Right lung (tissue), 5 donors: Measurements from ENCODE around the gene CRIP1. TPM values are rescaled to one million over a fixed set of nuclear protein-coding genes. Genes with fewer than 3 reads are reported as not detected.
A peak's percentile ranks its signal among the peaks of the same experiment; 100 is the strongest.

Experiments used
- DNase-seq, 2 donors: peaks; one replicate each; pipeline ENCODE4 v3.0.0-alpha.2; 2013
- polyA plus RNA-seq, 5 donors: library from polyadenylated mRNA; unstranded; fragments of 120-200 nt; gene quantifications; one replicate each; pipeline versions ENCODE4 v1.2.1 to v1.2.3, GENCODE V29; 2013; ENCODE audit warnings: inconsistent platforms in 1 of 5, low replicate concordance in 1 of 5; ENCODE audit not compliant: insufficient read length in 5 of 5, insufficient read depth in 1 of 5

Gene CRIP1
- polyA plus RNA-seq, 5 donors = 68.3 to 158 (median 83.2) TPM

DNA sequence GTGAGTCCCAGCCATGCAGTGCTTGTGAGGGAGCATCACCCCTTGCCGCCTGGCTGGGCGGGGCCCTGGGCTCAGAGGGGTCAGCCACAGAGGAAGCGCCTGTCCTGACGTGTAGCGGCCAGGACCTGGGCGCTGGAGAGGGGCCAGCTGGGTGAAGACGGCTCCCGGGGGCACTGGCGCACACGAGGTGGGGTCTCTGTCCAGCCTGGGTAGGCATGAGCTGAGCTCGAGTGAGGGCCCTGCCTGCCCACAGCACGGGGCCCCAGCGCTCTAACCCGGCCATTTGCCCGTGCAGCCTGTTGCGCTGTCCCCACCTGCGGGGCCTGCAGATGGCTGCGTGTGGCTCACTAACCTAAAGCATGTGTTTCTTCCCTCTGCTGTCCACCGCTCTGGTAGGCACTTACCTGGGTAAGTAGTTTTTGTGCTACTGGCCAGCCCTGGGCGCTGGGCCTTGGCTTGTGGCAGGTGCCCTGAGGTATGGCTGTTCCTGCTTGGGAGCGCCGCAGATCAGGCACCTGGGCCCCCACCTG is 18.7 kb upstream of the CRIP1 start:
- DNase-seq = no peak

DNA sequence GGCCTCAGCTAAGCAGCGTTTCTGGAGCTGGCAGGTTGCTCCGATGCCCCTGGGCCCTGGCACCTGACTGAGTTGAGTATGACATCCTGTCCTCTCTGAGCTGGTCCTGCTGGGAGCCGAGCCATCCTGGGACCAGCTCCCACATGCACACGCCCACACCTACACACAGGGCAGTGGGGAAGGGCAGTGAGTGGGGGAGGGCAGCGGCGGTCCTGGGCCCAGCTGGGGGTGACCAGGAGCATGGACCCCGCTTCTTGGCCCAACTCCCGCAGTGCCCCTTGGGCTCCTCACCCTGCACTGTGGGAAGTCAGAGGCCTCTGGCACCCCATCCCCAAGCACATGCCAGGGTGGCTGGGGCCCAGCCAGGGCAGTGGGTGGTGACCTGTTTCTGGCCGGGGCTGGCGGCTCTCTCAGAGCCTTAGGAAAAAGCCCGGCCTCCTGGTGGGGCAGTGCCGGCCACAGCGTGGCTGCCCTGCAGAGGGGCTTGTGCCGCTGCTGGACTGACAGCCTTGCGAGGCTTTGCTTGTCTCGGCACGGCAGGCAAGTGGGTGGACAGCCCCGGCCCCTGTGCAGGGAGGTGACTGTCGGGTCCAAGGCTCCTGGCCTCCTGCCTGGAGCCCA is 18.0 kb upstream of the CRIP1 start:
- DNase-seq = no peak

DNA sequence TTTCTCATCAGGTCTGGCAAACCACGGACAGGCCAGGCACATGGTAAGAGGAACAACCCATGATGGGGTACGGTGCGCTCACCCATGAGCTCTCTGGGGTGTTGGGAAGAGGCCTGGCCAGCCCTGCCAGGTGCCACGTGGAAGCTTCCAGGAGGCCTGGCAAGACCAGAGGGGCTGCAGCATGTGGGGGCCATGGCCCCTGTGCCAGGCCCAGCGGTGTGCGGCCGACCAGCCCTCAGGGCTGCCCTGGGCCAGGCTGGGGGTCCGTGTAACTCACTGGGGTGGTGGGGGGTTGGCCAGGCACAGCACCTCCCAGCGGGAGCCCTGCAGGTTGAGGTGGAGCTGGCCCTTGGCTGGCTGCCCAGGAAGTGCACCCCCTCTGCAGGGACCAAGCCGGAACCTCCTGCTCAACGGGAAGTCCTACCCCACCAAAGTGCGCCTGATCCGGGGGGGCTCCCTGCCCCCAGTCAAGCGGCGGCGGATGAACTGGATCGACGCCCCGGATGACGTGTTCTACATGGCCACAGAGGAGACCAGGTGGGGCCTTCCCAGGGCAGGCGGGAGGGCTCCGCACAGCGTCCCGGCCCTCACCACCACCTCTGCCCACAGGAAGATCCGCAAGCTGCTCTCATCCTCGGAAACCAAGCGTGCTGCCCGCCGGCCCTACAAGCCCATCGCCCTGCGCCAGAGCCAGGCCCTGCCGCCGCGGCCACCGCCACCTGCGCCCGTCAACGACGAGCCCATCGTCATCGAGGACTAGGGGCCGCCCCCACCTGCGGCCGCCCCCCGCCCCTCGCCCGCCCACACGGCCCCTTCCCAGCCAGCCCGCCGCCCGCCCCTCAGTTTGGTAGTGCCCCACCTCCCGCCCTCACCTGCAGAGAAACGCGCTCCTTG is 17.0 kb upstream of the CRIP1 start:
- DNase-seq = peak in 1 of 2 donors; percentile 70

DNA sequence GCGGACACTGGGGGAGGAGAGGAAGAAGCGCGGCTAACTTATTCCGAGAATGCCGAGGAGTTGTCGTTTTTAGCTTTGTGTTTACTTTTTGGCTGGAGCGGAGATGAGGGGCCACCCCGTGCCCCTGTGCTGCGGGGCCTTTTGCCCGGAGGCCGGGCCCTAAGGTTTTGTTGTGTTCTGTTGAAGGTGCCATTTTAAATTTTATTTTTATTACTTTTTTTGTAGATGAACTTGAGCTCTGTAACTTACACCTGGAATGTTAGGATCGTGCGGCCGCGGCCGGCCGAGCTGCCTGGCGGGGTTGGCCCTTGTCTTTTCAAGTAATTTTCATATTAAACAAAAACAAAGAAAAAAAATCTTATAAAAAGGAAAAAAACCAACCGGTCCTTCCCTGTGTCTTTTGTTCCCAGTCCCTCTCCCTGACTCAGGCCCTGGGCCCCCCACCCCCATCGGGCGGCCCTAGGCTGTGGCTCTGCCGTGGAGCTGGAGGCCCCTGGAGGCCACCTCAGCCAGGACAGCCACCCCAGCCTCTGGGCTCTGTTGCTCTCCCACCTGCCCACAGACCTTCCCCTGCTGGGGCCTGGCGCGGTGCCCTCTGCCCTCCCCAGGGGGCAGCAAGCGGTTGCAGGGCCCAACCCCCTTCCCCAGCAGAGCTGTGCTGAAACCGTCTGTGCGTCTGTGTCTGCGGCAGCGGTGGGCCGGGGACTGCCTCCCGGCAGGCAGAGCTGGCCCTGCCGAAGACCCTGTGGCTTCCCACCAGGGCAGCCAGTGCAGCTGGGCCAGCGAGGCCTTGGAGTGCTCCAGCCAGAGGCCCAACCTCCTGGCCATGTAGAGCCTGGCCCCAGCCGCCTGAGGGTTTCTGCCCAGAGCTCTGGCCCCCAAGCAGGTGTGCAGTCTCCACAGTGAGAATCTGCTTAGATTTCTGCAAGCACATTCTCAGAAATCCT is 16.1 kb upstream of the CRIP1 start:
- no peak for DNase-seq

DNA sequence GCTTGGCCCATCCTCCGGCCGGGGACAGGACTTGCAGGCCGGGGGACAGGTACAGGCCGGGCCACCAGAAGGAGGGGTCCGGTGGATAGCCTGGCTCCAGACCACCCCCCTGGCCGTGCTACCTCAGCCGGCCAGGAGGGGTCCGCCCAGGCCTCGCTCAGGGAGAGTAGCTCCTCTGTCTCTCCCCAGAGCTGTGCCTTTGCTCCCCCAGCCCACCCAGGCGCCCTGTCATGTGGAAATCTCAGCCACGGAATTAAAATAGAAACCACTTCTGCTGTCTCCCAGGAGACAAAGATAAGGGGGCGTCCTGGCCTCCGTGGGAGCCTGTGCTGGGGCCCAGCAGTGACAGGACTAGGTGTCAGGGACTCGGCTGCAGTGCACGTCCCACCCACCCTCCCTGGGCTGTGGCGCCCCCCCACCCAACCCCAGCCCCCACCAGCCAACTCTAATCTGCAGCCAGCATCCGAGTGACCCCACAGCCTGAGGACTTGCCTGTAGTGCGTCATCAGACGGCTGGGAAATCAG is 15.3 kb upstream of the CRIP1 start:
- DNase-seq = peak; percentile 76

DNA sequence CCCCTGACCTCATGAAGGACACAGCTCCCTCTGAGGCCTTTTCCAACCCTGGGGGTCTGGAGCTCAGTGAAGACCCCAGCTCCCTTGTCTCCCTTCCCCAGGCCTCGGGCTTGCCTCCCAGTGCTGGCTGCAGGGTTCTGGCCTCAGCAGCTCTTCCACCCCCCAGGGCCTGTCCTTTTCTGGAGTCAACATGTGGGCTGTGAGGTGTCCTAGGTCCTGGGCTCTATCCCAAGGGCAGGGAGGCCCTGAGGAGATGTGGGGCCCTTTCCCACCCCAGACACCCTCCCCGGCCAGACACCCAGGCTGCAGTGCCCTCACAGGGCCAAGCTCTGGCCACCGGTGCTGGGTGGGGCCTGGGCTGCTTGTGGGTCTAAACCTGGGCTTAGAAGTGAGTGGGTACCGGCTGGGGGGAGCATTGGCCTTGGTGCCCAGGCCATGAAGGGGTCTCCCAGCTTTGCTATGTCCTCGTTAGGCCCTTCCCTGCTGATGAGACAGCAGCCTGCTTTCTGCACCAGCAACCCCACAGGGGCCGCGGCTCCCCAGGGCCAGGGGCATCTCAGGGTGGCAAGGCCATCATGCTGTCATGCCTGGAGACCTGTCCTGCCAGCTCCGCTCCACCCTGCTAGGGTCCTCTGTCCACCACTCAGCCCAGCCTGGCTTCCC is 14.7 kb upstream of the CRIP1 start:
- DNase-seq = no peak

DNA sequence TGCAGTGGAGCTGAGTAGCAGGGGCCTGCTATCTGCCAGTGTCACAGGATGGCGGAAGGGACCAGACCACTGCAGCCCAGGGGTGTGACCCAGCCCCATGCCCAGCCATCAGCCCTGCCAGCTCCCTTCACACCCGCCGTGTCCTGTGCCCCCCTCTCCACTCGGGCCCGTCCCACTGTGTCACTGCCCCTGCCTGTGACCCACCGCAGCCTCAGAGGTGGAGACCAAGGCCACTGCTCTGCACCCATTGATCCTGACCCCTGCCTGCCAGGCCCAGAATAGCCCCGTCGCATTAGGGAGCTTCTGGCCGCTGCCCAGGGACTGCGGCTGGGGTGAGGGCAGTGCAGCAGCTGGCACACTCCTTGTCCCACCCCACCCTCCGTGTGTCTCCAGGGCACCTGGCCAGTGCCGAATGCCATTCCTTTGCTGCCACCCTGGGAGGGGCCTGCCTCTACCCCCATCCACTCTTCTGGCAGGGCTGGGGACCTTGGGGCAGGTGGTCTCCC is 14.1 kb upstream of the CRIP1 start:
- DNase-seq = no peak

DNA sequence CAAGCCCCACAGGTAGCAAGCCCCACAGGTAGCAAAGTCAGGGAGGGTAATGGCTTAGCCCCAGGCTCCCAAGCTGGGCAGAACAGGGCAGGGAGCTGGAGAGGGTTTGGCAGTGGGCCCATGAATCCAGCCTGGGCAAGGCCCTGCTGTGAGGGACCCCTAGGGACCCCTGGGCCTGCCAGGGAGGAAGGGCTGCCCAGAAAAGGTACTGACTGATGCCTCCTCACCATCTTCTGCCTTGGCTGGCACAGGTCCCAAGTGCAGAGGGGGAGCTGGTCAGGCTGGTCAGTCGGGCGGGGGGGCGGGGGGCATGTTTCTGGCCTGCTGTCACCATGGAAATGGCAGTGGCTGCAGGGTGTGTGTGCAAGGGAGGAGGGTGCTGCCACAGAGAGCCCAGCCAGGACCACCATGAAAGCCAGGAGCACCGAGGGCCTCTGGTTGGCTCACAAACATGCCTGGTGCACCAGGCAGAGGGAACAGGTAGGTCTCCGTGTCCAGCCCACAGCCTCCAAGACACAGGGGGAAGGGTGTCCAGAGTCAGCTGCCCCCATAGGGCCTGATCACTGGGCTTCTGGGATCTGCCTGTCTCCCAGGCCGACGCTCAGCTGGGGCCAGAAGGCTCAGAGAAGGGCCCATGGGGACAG is 13.5 kb upstream of the CRIP1 start:
- DNase-seq = no peak

DNA sequence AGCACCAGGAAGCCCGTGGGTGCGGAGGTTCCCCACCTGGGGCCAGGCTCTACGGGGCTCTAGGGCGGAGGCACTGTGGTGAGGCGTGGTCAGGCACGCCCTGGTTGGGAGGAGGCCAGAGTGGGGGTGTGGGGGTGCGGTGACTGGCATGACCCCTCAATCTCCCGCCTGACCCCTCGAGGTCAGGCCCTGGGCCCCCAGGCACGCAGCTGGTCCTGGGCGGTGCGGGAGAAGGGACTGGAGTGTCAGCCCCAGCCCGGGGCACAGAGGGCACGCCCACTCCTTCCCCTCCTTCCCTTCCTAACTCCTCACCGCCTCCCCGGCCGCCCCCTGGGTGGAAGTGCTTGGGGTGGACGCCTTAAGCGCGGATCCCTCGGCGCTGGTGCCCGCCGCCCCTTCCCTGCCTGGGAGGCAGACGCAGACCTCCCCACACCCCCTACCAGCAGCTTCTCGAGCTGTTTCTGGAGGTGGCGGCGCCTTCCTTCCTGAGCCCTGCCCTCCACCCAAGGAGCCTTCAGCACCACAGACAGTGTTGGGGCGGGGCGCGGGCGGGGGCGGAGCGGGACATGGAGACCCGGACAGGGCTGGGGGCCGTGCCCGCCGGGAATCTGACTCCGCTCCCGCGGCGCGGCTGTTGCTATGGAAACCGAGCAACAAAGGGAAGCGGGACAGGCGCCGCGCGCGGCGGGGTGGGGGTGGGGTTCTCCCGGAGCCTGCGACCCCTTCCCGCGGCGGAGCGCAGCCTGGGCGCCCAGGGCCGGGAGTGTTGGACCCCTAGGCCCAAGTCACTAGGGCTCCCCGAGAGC is 12.8 kb upstream of the CRIP1 start:
- DNase-seq = peak; percentile 93 to 94

DNA sequence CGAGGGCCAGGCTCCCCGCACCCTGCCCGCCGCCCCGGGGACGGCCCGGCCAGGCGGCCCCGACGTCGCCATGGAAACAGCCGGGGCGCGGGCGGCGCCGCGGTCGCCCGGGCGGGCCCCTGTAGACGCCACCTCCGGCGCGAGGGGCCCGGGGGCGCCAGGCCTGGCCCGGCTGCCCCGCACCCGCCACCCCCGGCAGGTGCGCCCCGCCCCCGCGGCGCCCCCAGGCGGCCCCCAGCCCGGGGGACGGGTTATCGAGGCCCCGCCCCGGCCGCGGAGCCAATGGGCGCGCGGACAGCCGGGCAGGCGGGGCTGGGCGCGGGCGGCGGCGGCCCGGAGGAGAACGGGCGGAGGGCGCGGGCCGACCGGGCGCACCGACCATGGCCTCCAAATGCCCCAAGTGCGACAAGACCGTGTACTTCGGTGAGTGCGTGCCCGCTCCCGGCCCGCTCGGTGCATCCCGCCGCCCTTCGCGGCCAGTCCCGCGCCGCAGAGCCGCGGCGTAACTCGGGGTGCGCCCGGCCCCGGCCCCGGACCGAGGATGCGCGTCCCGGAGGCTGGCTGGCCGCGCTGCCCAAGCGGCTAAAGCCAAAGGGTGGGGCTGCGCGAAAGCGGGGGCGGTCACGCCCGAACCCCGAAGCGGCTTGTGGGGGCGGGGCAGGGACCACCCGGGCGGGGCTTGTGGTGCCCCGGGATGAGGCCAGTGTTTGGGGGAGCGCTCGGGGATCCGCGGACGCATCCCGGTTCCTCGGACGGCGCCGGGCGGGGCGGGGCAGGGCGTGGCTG is 12.0 kb upstream of the CRIP1 start, which contains the start of gene CRIP2:
TSS of gene CRIP2 (plus strand) at position 339 of the 786 bp plus-strand sequence. CDS start at position 381, 42 bp downstream.
- DNase-seq = peak in 1 of 2 donors; percentile 67

DNA sequence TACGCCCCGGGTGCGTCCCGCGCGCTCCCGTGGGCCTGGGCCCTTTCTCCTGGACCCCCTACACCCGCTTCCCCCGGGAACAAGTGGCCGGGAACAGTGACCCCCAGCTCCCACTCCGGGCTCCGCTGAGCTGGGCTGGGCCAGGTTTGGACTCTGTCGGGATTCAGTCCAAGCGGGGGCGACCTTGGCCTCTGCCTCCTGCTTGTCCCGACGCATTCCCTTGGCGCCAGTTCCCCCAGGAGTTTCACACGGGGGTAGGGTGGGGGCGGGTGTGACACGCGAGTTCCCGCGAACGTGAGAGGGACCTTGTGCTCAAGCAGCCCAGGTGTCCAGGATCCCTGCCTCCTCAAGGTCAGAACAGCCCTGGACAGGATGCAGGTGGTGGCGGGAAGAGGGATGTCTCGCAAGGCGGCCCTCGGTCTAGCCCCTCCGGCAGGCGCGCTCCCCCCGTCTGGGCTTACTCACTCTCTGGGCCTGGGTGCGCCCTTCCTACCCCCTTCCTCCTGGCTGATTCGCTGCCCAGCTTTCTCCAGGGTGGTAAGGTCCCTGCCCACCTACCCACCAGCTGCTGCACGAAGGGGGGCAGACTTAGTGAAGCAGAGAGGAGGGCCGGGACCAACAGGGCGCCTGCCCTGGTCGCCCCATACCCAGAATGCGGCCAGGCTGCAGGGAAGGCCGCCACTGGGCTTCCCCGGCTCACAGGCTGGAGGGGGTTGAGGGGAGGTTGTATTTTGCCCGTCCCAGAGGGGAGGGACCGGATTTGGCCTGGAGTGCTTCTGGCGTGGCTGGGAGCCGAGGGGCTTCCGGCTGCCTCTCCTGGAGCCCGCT is 11.2 kb upstream of the CRIP1 start:
- DNase-seq = peak; percentile 75 to 76

DNA sequence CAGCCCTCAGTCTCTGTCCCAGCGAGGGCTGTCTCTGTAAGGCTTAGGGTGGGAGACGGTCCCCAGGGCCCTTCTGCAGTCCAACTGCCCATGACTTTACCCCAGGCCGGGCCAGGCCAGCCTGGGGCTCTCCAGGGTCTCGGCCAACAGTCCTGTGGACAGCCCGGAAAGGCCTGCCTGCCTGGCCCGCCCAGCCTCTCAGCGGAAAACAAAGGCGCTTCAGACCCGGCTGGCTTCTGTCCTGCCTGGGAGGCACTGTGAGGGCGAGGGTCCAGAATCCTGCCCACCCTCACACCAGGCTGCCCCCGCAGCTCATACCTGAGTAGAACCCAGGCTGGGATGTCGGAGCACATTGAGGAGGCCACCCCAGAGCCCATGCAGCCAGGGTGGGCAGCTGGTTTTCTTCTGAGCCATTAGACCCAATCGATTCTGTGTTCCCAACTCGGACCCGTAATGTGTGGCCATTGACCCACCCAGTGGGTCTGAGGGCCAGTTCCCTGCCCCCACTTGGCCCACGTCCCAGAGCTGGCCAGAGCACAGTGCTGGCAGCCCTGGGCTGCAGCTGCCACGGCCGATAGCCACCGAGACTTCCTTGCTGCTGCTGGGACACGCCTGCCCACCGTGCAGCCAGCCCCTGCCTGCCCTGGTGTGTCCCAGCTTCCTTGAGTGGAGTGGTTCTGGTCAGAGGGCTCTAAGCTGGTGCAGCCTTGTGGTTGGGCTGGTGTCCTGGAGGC is 10.4 kb upstream of the CRIP1 start:
- peak in 1 of 2 donors; percentile 53 for DNase-seq

DNA sequence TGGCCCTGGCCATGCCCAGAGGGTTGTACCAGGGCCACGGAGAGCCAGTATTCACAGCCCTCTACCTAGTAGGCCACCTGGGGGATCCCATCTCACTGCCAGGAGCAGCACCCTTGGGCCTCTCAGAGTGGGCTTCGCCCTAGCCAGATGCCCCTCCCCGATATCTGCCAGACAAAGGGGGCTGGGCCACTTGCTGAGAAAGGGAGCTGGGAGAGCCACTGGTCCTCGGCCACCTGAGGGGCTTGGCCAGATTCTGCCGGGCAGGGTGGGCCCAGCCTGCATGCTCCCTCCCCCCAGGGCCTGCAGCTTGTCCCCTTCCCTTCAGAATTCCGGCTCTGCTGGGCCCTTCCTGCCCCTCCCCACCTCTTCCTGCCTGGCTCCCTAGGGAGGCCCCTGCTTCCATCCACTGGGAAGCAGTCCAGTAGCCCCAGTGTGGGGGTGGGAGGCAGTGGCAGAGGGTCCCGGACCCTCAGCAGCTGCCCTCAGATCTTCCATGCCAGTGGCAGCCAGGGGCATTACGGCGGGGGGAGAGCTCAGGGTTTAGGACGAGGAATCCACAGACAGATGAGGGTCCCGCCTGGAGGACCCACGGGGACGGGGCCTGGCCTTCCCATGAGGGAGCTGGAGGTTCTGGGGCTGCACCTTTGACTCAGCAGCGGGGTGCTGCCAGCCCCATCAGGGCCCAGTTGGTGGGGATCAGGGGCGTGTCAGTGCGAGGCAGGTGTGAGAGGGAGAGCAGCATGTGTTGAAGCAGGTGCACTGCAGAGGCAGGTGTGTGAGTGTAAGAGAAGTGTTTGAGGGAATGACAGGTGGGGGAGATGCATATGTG is 9.6 kb upstream of the CRIP1 start:
- no peak for DNase-seq

DNA sequence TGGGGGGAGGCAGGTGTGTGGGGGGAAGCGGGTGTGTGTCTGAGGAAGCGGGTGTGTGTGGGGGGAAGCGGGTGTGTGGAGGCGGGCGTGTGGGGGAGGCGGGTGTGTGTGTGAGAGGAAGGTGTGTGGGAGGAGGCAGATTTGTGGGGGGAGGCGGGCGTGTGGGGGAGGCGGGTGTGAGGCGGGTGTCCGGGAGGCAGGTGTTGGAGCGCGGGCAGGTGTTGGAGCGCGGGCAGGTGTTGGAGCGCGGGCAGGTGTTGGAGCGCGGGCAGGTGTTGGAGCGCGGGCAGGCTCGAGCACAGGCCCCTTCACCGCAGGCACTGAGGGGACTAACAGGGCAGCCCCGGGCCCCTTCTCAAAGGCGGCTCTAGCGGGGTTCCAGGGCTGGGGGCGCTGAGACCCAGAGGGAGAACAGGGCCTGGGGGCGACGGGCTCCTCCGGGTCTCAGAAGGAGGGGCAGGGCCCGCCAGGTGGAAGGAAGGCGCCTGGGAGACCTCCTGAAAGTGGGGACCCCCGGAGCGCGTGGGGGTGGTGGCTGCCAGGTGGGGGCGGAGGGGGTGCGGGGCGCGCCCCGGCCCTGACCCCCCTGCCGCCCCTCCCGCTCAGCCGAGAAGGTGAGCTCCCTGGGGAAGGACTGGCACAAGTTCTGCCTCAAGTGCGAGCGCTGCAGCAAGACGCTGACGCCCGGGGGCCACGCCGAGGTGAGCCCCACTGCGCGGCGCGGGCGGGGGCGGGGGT is 8.9 kb upstream of the CRIP1 start:
- DNase-seq = no peak
